Neuronal stem cell (in vitro differentiated cells): ENCODE data around the gene MAP4K5.

ENCODE experiments used
- DNase-seq: peaks from one replicate; pipeline ENCODE4 v3.0.0-alpha.2; 2013; ENCODE audit warnings: low spot score
- H2AFZ ChIP-seq: one replicate; pipeline ENCODE4 v1.6.1; 2013; ENCODE audit warnings: mild to moderate bottlenecking, low read length, inconsistent platforms
- H2AK5ac ChIP-seq: 2 replicates; pipeline ENCODE4 v1.6.1; 2013; ENCODE audit warnings: low read depth, mild to moderate bottlenecking, inconsistent platforms, low read length, moderate library complexity, mixed read lengths
- H2BK120ac ChIP-seq: 2 replicates; pipeline ENCODE4 v1.6.1; 2013; ENCODE audit warnings: low read depth, mild to moderate bottlenecking, inconsistent platforms, low read length, moderate library complexity, mixed read lengths
- H2BK12ac ChIP-seq: one replicate; pipeline ENCODE4 v1.6.1; 2013; ENCODE audit warnings: low read length, inconsistent platforms
- H2BK15ac ChIP-seq: 2 replicates; pipeline ENCODE4 v1.6.1; 2013; ENCODE audit warnings: mild to moderate bottlenecking, low read length, inconsistent platforms, mixed read lengths
- H2BK5ac ChIP-seq: one replicate; pipeline ENCODE4 v1.6.1; 2013; ENCODE audit warnings: inconsistent platforms, mild to moderate bottlenecking, low read length, moderate library complexity
- H3K14ac ChIP-seq: one replicate; pipeline ENCODE4 v1.6.1; 2013; ENCODE audit warnings: low read length, inconsistent platforms
- H3K18ac ChIP-seq: 2 replicates; pipeline ENCODE4 v1.6.1; 2013; ENCODE audit warnings: low read length, inconsistent platforms
- H3K23ac ChIP-seq: 2 replicates; pipeline ENCODE4 v1.6.1; 2013; ENCODE audit warnings: low read depth, mild to moderate bottlenecking, mixed read lengths, low read length, inconsistent platforms; ENCODE audit not compliant: poor library complexity
- H3K27ac ChIP-seq: replicated peaks from 3 replicates; pipeline ENCODE4 v1.5.1; 2013; ENCODE audit warnings: low read length, inconsistent platforms
- H3K27me3 ChIP-seq, 3 experiments: 2 replicates each; pipeline ENCODE4 v1.6.1; 2013; ENCODE audit warnings: low read length in 3 of 3, mild to moderate bottlenecking in 2 of 3, inconsistent platforms in 1 of 3, low read depth in 1 of 3, mixed read lengths in 1 of 3, moderate library complexity in 1 of 3; ENCODE audit not compliant: control insufficient read depth in 3 of 3, insufficient read depth in 3 of 3
- H3K36me3 ChIP-seq, 2 donors: replicated peaks in 1 of 2; 2 replicates each; pipeline ENCODE4 v1.6.1; 2013; ENCODE audit warnings: low read length in 2 of 2; ENCODE audit not compliant: control insufficient read depth in 2 of 2, insufficient read depth in 2 of 2
- H3K4ac ChIP-seq: 2 replicates; pipeline ENCODE4 v1.6.1; 2013; ENCODE audit warnings: inconsistent platforms, mild to moderate bottlenecking, low read length, moderate library complexity
- H3K4me1 ChIP-seq, 2 donors: 1 replicate in 1 of 2; 2 replicates in 1 of 2; pipeline ENCODE4 v1.6.1; 2013; ENCODE audit warnings: low read length in 2 of 2, low read depth in 1 of 2; ENCODE audit not compliant: control insufficient read depth in 2 of 2, insufficient read depth in 1 of 2
- H3K4me2 ChIP-seq: one replicate; pipeline ENCODE4 v1.6.1; 2013; ENCODE audit warnings: mild to moderate bottlenecking, low read length, inconsistent platforms; ENCODE audit not compliant: insufficient read depth, poor library complexity, severe bottlenecking
- H3K4me3 ChIP-seq, 2 donors: 2 replicates each; pipeline ENCODE4 v1.5.1; 2013; ENCODE audit warnings: low read length in 2 of 2, mild to moderate bottlenecking in 2 of 2, inconsistent platforms in 1 of 2, moderate library complexity in 1 of 2
- H3K79me1 ChIP-seq: one replicate; pipeline ENCODE4 v1.6.1; 2013; ENCODE audit warnings: low read depth, mild to moderate bottlenecking, inconsistent platforms, low read length, moderate library complexity
- H3K9ac ChIP-seq: one replicate; pipeline ENCODE4 v1.6.1; 2013; ENCODE audit warnings: mild to moderate bottlenecking, low read depth, low read length, inconsistent platforms; ENCODE audit not compliant: poor library complexity
- H3K9me3 ChIP-seq, 2 donors: replicated peaks in 1 of 2; 2 replicates each; pipeline versions ENCODE3 to v1.6.1; 2013; ENCODE audit warnings: low read length in 2 of 2, mild to moderate bottlenecking in 2 of 2, inconsistent platforms in 1 of 2, low read depth in 1 of 2, mixed read lengths in 1 of 2, moderate library complexity in 1 of 2; ENCODE audit not compliant: control insufficient read depth in 2 of 2, insufficient read depth in 1 of 2
- H4K8ac ChIP-seq: one replicate; pipeline ENCODE4 v1.6.1; 2013; ENCODE audit warnings: low read depth, mild to moderate bottlenecking, inconsistent platforms, low read length, moderate library complexity
- H4K91ac ChIP-seq: one replicate; pipeline ENCODE4 v1.6.1; 2013; ENCODE audit warnings: low read length, low read depth, mild to moderate bottlenecking, inconsistent platforms; ENCODE audit not compliant: poor library complexity
- WGBS, 2 donors: extraction: QIAGEN DNeasy Blood & Tissue Kit; methylation state at CpG; one replicate each; pipeline ENCODE4 v1.1.7; 2013; ENCODE audit warnings: missing lambda C conversion rate in 2 of 2, mixed read lengths in 1 of 2; ENCODE audit not compliant: insufficient read length in 2 of 2, insufficient replicate concordance in 1 of 2; ENCODE audit errors: extremely low coverage in 2 of 2; 5-methylcytosine and 5-hydroxymethylcytosine counted together

MAP4K5 gene

GRCh38 chr14:50573862-50574261 is 41.5 kb upstream of the MAP4K5 start:
- Histone ChIP-seq H2AK5ac (no peak overlapping the region), H3K4me2 (no peak overlapping the region), H2BK5ac (no peak overlapping the region), H3K4me3 (no peak overlapping the region), H2BK120ac (no peak overlapping the region), H3K18ac (no peak overlapping the region), H3K9ac (no peak overlapping the region), H3K23ac (no peak overlapping the region), H3K4ac (no peak overlapping the region), H3K14ac (no peak overlapping the region), H4K91ac (no peak overlapping the region), H3K79me1 (no peaks in the 10 kb centered on the region), H3K4me1 (no peaks in the 10 kb centered on the region), H3K36me3 (no peaks in the 10 kb centered on the region), H4K8ac (no peak overlapping the region), H3K9me3 (peaks cover 4 to 33% of the 10 kb centered on the region in 2 donors), H3K27me3 (no peaks in the 10 kb centered on the region), H3K27ac (no peak overlapping the region), H2AFZ (no peak overlapping the region), H2BK15ac (no peak overlapping the region), H2BK12ac (no peak overlapping the region)
- WGBS, 2 donors = no CpG with 5 or more reads among the region's 2 CpGs
- DNase-seq = no peak

GRCh38 chr14:50569714-50570274 is 37.4 kb upstream of the MAP4K5 start:
- Histone ChIP-seq H3K4me3 (no peak overlapping the region), H3K4ac (no peak overlapping the region), H3K18ac (no peak overlapping the region), H3K9ac (no peak overlapping the region), H3K23ac (no peak overlapping the region), H2BK120ac (no peak overlapping the region), H2AFZ (no peak overlapping the region), H3K27me3 (no peaks in the 10 kb centered on the region), H2BK15ac (no peak overlapping the region), H3K4me2 (no peak overlapping the region), H3K4me1 (no peaks in the 10 kb centered on the region), H2BK5ac (no peak overlapping the region), H4K91ac (no peak overlapping the region), H3K14ac (no peak overlapping the region), H4K8ac (no peak overlapping the region), H3K79me1 (no peaks in the 10 kb centered on the region), H3K27ac (no peak overlapping the region), H3K36me3 (no peaks in the 10 kb centered on the region), H2AK5ac (no peak overlapping the region), H2BK12ac (no peak overlapping the region), H3K9me3 (peaks cover 4 to 44% of the 10 kb centered on the region in 2 donors)
- DNase-seq = no peak

- no peaks in the 10 kb centered on the region for H3K36me3 ChIP-seq
Observed at GRCh38 chr14:50562841-50563240, 30.5 kb upstream of the MAP4K5 start.

GRCh38 chr14:50560931-50561285 is 28.5 kb upstream of the MAP4K5 start:
- Histone ChIP-seq H3K9ac (no peak overlapping the region), H2BK15ac (peak overlapping the region; percentile 97), H4K8ac (no peak overlapping the region), H3K4me1 (peaks cover 0 to 3% of the 10 kb centered on the region in 2 donors), H3K36me3 (no peaks in the 10 kb centered on the region), H2BK120ac (peak overlapping the region; percentile 41), H3K14ac (peak overlapping the region; percentile 84), H4K91ac (no peak overlapping the region), H3K4me3 (peak overlapping the region; percentile 59 to 95), H3K18ac (peak overlapping the region; percentile 98), H3K79me1 (no peaks in the 10 kb centered on the region), H2AFZ (peak overlapping the region; percentile 81), H3K23ac (no peak overlapping the region), H3K27me3 (no peaks in the 10 kb centered on the region), H3K27ac (peak overlapping the region; percentile 94), H3K9me3 (peaks cover 0 to 2% of the 10 kb centered on the region in 2 donors), H3K4ac (peak overlapping the region; percentile 6), H3K4me2 (peak overlapping the region; percentile 66), H2AK5ac (peak overlapping the region; percentile 19), H2BK5ac (peak overlapping the region; percentile 76), H2BK12ac (no peak overlapping the region)
- DNase-seq = peak; percentile 63
- no CpG with 5 or more reads among the region's 21 CpGs for WGBS, 2 donors

More at GRCh38 chr14:50562841-50563240, 30.5 kb upstream of the MAP4K5 start:
- H2BK12ac ChIP-seq = no peak overlapping the region
- H3K4ac ChIP-seq = no peak overlapping the region
- DNase-seq = no peak
- no peaks in the 10 kb centered on the region for H3K27me3 ChIP-seq
- no peak overlapping the region for H3K14ac ChIP-seq
- no peak overlapping the region for H2BK120ac ChIP-seq
- H3K9ac ChIP-seq = no peak overlapping the region
- H2BK15ac ChIP-seq = no peak overlapping the region
- no peak overlapping the region for H2AK5ac ChIP-seq
- no CpG with 5 or more reads among the region's 1 CpG for WGBS, 2 donors
- H4K8ac ChIP-seq = no peak overlapping the region
- H4K91ac ChIP-seq = no peak overlapping the region
- no peak overlapping the region for H3K18ac ChIP-seq
- H3K79me1 ChIP-seq = no peaks in the 10 kb centered on the region
- H3K4me2 ChIP-seq = no peak overlapping the region
- H3K9me3 ChIP-seq = peaks cover 0 to 6% of the 10 kb centered on the region in 2 donors
- H2BK5ac ChIP-seq = no peak overlapping the region
- peaks cover 0 to 3% of the 10 kb centered on the region in 2 donors for H3K4me1 ChIP-seq
- no peak overlapping the region for H3K4me3 ChIP-seq
- H3K27ac ChIP-seq = no peak overlapping the region
- H3K23ac ChIP-seq = no peak overlapping the region
- H2AFZ ChIP-seq = no peak overlapping the region
